ENCODE results near the gene CYP39A1. TPM values are rescaled to one million over a fixed set of nuclear protein-coding genes. Genes with fewer than 3 reads are reported as not detected.
A peak's percentile ranks its signal among the peaks of the same experiment; 100 is the strongest.

CYP39A1 gene
- polyA plus RNA-seq, 1 experiment: not detected

GRCh38 chr6:46655803-46656202 lies 3.2 kb upstream of the CYP39A1 start:
- Histone ChIP-seq H3K27me3 (ENCODE audit: control insufficient read depth, insufficient read depth, low read length) (peaks cover 12% of the 10 kb centered on the region), H3K27ac (ENCODE audit: low read depth, low read length) (no peak overlapping the region), H3K4me3 (ENCODE audit: low read depth, low read length) (no peak overlapping the region), H3K9me3 (ENCODE audit: control insufficient read depth, insufficient read depth, low read length) (no peaks in the 10 kb centered on the region)
- no peak for DNase-seq (ENCODE audit: low read depth, low spot score)
- TF ChIP-seq CTCF (IDR thresholded peaks at IDR 0.05; ENCODE audit: low read depth, low read length): peak; percentile 21
- CTCF ChIA-PET: no interaction called here
- POLR2A ChIA-PET: no interaction called here

GRCh38 chr6:46653439-46654195 lies 999 bp upstream of the CYP39A1 start:
- DNase-seq (ENCODE audit: low read depth, low spot score): no peak
- Histone ChIP-seq H3K4me3 (ENCODE audit: low read depth, low read length) (peak overlapping the region; percentile 70), H3K27ac (ENCODE audit: low read depth, low read length) (no peak overlapping the region), H3K27me3 (ENCODE audit: control insufficient read depth, insufficient read depth, low read length) (peaks cover 12% of the 10 kb centered on the region), H3K9me3 (ENCODE audit: control insufficient read depth, insufficient read depth, low read length) (no peaks in the 10 kb centered on the region)
- no peak for TF ChIP-seq CTCF (IDR thresholded peaks at IDR 0.05; ENCODE audit: low read depth, low read length)
- CTCF ChIA-PET: no interaction called here
- POLR2A ChIA-PET: no interaction called here

- CTCF ChIA-PET: no interaction called here
- Histone ChIP-seq H3K4me3 (ENCODE audit: low read depth, low read length) (peak overlapping the region; percentile 70), H3K9me3 (ENCODE audit: control insufficient read depth, insufficient read depth, low read length) (no peaks in the 10 kb centered on the region), H3K27me3 (ENCODE audit: control insufficient read depth, insufficient read depth, low read length) (peaks cover 12% of the 10 kb centered on the region), H3K27ac (ENCODE audit: low read depth, low read length) (no peak overlapping the region)
- DNase-seq (ENCODE audit: low read depth, low spot score): no peak
- POLR2A ChIA-PET: no interaction called here
- TF ChIP-seq CTCF (IDR thresholded peaks at IDR 0.05; ENCODE audit: low read depth, low read length): no peak
Measured at GRCh38 chr6:46652232-46652602, 401 bp downstream of the CYP39A1 start.

- ChIA-PET POLR2A (no interaction called here), CTCF (no interaction called here)
- no peak for DNase-seq (ENCODE audit: low read depth, low spot score)
- H3K27ac ChIP-seq (ENCODE audit: low read depth, low read length): no peak overlapping the region
- H3K9me3 ChIP-seq (ENCODE audit: control insufficient read depth, insufficient read depth, low read length): no peaks in the 10 kb centered on the region
- H3K4me3 ChIP-seq (ENCODE audit: low read depth, low read length): no peak overlapping the region
- H3K27me3 ChIP-seq (ENCODE audit: control insufficient read depth, insufficient read depth, low read length): peaks cover 12% of the 10 kb centered on the region
- TF ChIP-seq CTCF (IDR thresholded peaks at IDR 0.05; ENCODE audit: low read depth, low read length): no peak
Measured at GRCh38 chr6:46651816-46652215, 802 bp downstream of the CYP39A1 start.

GRCh38 chr6:46651006-46651405 lies 1.6 kb downstream of the CYP39A1 start:
- Histone ChIP-seq H3K9me3 (ENCODE audit: control insufficient read depth, insufficient read depth, low read length) (no peaks in the 10 kb centered on the region), H3K27me3 (ENCODE audit: control insufficient read depth, insufficient read depth, low read length) (peaks cover 12% of the 10 kb centered on the region), H3K4me3 (ENCODE audit: low read depth, low read length) (no peak overlapping the region), H3K27ac (ENCODE audit: low read depth, low read length) (no peak overlapping the region)
- no peak for TF ChIP-seq CTCF (IDR thresholded peaks at IDR 0.05; ENCODE audit: low read depth, low read length)
- POLR2A ChIA-PET: no interaction called here
- DNase-seq (ENCODE audit: low read depth, low spot score): no peak
- CTCF ChIA-PET: interaction anchor here (0.6 kb wide), 2 partner anchors 91 to 225 kb away, joined by 3 read pairs; no protein-coding TSS in a partner anchor

All from AG04450 (cell line).